HepG2 (cell line): Measurements from ENCODE around the gene LMAN2. TPM values are rescaled to one million over a fixed set of nuclear protein-coding genes. Genes with fewer than 3 reads are reported as not detected.

Experiments used
- ATAC-seq: fragments of 200-7000 bp; cut with Tn5 transposase; 3 replicates; pipeline ENCODE4 v1.9.1; 2020; ENCODE audit warnings: mild to moderate bottlenecking, moderate library complexity
- BruUV-seq: library from RNA; stranded (reverse); fragments of 400-500 nt; replicated peaks from 2 replicates; lab custom pipeline; 2021; lab: Mats Ljungman, UMichigan
- CTCF ChIA-PET: fragments of 300-600 bp; formaldehyde crosslinking; extraction: SDS; loops from one replicate; lab custom pipeline; 2021; ENCODE audit warnings: low total read pairs, inconsistent platforms, low intra/inter-chr PET ratio; lab: Yijun Ruan, JAX
- POLR2A ChIA-PET: fragments of 350-600 bp; sonication (Branson Sonifier 250); formaldehyde crosslinking; loops from one replicate; lab custom pipeline; 2020; ENCODE audit warnings: antibody characterized with exemption, inconsistent platforms; lab: Yijun Ruan, JAX
- DNase-seq: peaks from one replicate; pipeline ENCODE4 v3.0.0-alpha.2; 2015; ENCODE audit warnings: low spot score
- FAIRE-seq: peaks from 3 replicates; lab custom pipeline; 2011; peaks lifted over from hg19 to GRCh38; lab: Jason Lieb, UNC
- H2AFZ ChIP-seq: one replicate; pipeline ENCODE4 v1.6.1; 2011; ENCODE audit warnings: low read length, inconsistent platforms
- H3K27ac ChIP-seq: fragments of 300-600 bp; 3 replicates; pipeline ENCODE4 v1.8.0; 2011; ENCODE audit warnings: mixed run types, mild to moderate bottlenecking, mixed read lengths, low read length, inconsistent platforms; ENCODE audit not compliant: insufficient read depth; ENCODE audit errors: extremely low read length
- H3K27me3 ChIP-seq, 2 experiments: fragments of 200-600 bp in 1 of 2; 2 replicates in 1 of 2; 3 replicates in 1 of 2; pipeline versions ENCODE4 v1.6.0 to v1.8.0; 2011; ENCODE audit warnings: low read length in 2 of 2, mild to moderate bottlenecking in 2 of 2, moderate library complexity in 2 of 2, inconsistent platforms in 1 of 2; ENCODE audit not compliant: insufficient read depth in 2 of 2, control insufficient read depth in 1 of 2
- H3K36me3 ChIP-seq, 2 experiments: fragments of 200-600 bp in 1 of 2; replicated peaks in 1 of 2; 2 replicates in 1 of 2; 3 replicates in 1 of 2; pipeline versions ENCODE4 v1.5.1 to v1.8.0; 2011; ENCODE audit warnings: low read length in 2 of 2, inconsistent platforms in 1 of 2; ENCODE audit not compliant: insufficient read depth in 2 of 2, control insufficient read depth in 1 of 2
- H3K4me1 ChIP-seq: 2 replicates; pipeline ENCODE4 v1.5.1; 2012; ENCODE audit warnings: low read length, inconsistent platforms; ENCODE audit not compliant: insufficient read depth
- H3K4me2 ChIP-seq: 2 replicates; pipeline ENCODE4 v1.6.0; 2011; ENCODE audit warnings: low read depth, low read length, inconsistent platforms
- H3K4me3 ChIP-seq, 3 experiments: fragments of 200-600 bp in 1 of 3; sonication (generic), shearing (Covaris generic) in 1 of 3; replicated peaks in 1 of 3; 2 replicates each; pipeline ENCODE4 v1.5.1; 2011 to 2016; ENCODE audit warnings: low read length in 3 of 3, inconsistent platforms in 2 of 3, low read depth in 2 of 3, mild to moderate bottlenecking in 2 of 3, control low read depth in 1 of 3, mixed read lengths in 1 of 3; ENCODE audit not compliant: insufficient read depth in 1 of 3
- H3K79me2 ChIP-seq: one replicate; pipeline ENCODE4 v1.6.1; 2011; ENCODE audit warnings: low read length, inconsistent platforms; ENCODE audit not compliant: insufficient read depth
- H3K9ac ChIP-seq: 2 replicates; pipeline ENCODE4 v1.6.0; 2011; ENCODE audit warnings: mild to moderate bottlenecking, low read depth, low read length, inconsistent platforms; ENCODE audit not compliant: insufficient read depth
- H3K9me3 ChIP-seq: 2 replicates; pipeline ENCODE4 v1.5.1; 2012; ENCODE audit warnings: mild to moderate bottlenecking, low read length
- H4K20me1 ChIP-seq: 2 replicates; pipeline ENCODE4 v1.6.0; 2011; ENCODE audit warnings: inconsistent platforms, mild to moderate bottlenecking, low read length, moderate library complexity; ENCODE audit not compliant: insufficient read depth
- ARID3A ChIP-seq: IDR thresholded peaks from 2 replicates; pipeline ENCODE4 v1.6.1; 2012; ENCODE audit warnings: low read depth, low read length, improper control_type of control experiment
- CAMTA2 ChIP-seq: sonication (generic); formaldehyde crosslinking; IDR thresholded peaks from 2 replicates; pipeline ENCODE4 v1.4.0; 2020; ENCODE audit warnings: mild to moderate bottlenecking, missing genetic modification reagents, borderline replicate concordance
- KLF11 ChIP-seq: IDR thresholded peaks from 2 replicates; pipeline ENCODE4 v1.6.1; 2016; ENCODE audit warnings: missing compliant biosample characterization
- MEIS1 ChIP-seq: sonication (generic); formaldehyde crosslinking; IDR thresholded peaks from 2 replicates; pipeline ENCODE4 v1.9.0; 2021; ENCODE audit warnings: mild to moderate bottlenecking, missing genetic modification reagents, moderate library complexity, borderline replicate concordance
- POLR2AphosphoS2 ChIP-seq: IDR thresholded peaks from 2 replicates; pipeline ENCODE4 v1.6.1; 2011; ENCODE audit warnings: low read depth, low read length, improper control_type of control experiment
- THAP8 ChIP-seq: sonication (generic); formaldehyde crosslinking; IDR thresholded peaks from 2 replicates; pipeline ENCODE4 v1.5.1; 2020; ENCODE audit warnings: missing genetic modification reagents, mild to moderate bottlenecking, borderline replicate concordance
- ZBTB34 ChIP-seq: sonication (generic); formaldehyde crosslinking; IDR thresholded peaks from 2 replicates; pipeline ENCODE4 v1.8.0; 2022; ENCODE audit warnings: mild to moderate bottlenecking, missing genetic modification reagents
- ZNF276 ChIP-seq: sonication (generic); formaldehyde crosslinking; IDR thresholded peaks from 2 replicates; pipeline ENCODE4 v1.4.0; 2020; ENCODE audit warnings: mild to moderate bottlenecking, low read depth, missing genetic modification reagents
- ZNF282 ChIP-seq: fragments of 450-650 bp; IDR thresholded peaks from 2 replicates; pipeline ENCODE4 v1.6.1; 2018; ENCODE audit not compliant: partially characterized antibody
- ZNF354B ChIP-seq: sonication (generic); formaldehyde crosslinking; IDR thresholded peaks from 2 replicates; pipeline ENCODE4 v1.8.0; 2022; ENCODE audit warnings: mild to moderate bottlenecking, missing genetic modification reagents
- ZNF609 ChIP-seq: sonication (generic); formaldehyde crosslinking; IDR thresholded peaks from 2 replicates; pipeline ENCODE4 v1.4.0; 2020; ENCODE audit warnings: mild to moderate bottlenecking, missing genetic modification reagents, borderline replicate concordance
- ZNF816 ChIP-seq: sonication (generic); formaldehyde crosslinking; IDR thresholded peaks from 2 replicates; pipeline ENCODE4 v1.8.0; 2022; ENCODE audit warnings: missing genetic modification reagents, mild to moderate bottlenecking, borderline replicate concordance
- WGBS: methylation state at CpG from one replicate; pipeline ENCODE4 v1.1.6; 2017; ENCODE audit warnings: low lambda C conversion rate; 5-methylcytosine and 5-hydroxymethylcytosine counted together
- in situ Hi-C: cut with HindIII; loops from 2 replicates; pipeline ENCODE4 v1.10.0; 2017; ENCODE audit warnings: low pct_unique_long_range_greater_than_20kb; ENCODE audit not compliant: extremely low pct_ligation_motif_present
- intact Hi-C: fragments of 100-400 bp; cut with micrococcal nuclease; formaldehyde crosslinking; loops from one replicate; pipeline ENCODE4 v1.10.0; 2022; ENCODE audit not compliant: unreplicated experiment
- polyA plus RNA-seq, 8 experiments: library from polyadenylated mRNA; depleted of rRNA in 3 of 8; stranded (reverse) in 7 of 8; unstranded in 1 of 8; fragments of >200 nt; fragmentation: Illumina TruSeq in 4 of 8; extraction: Trizol in 4 of 8; gene quantifications; 2 replicates each; pipeline versions ENCODE4 v1.2.1 to v1.2.3, GENCODE V29; 2011 to 2016; ENCODE audit warnings: low read depth in 4 of 8, missing spikeins in 1 of 8, mixed read lengths in 1 of 8; ENCODE audit not compliant: insufficient read depth in 1 of 8
- total RNA-seq, 5 experiments: library from RNA; depleted of rRNA; stranded (reverse); fragments of >200 nt; fragmentation: Illumina TruSeq; extraction: Trizol; gene quantifications; 2 replicates each; pipeline ENCODE4 v1.2.3, GENCODE V29; 2016; ENCODE audit warnings: low read depth in 1 of 5

The LMAN2 gene
- total and polyA plus RNA-seq, 2 of the 13 experiments (the other 11 are each of a cell fraction or from before 2014, with no cell fraction given), result 191 to 197 TPM

- Histone ChIP-seq H3K27ac (no peak overlapping the region), H3K9ac (no peak overlapping the region), H3K36me3 (no peaks in the 10 kb centered on the region), H3K9me3 (no peaks in the 10 kb centered on the region)
- in situ Hi-C loops, result no loop called here
- intact Hi-C loops, result loop anchor here (1.0 kb wide), 1 partner anchor 17 kb away; no protein-coding TSS in a partner anchor
- WGBS, result 40% methylated on average over 12 of the region's 12 CpGs
- no peak for DNase-seq
- no TSS peak for BruUV-seq
- TF ChIP-seq ZNF282, result no peak
- no peak for TF ChIP-seq MEIS1 (CRISPR knock-in tag)
- TF ChIP-seq KLF11 (CRISPR knock-in tag), result no peak
- TF ChIP-seq CAMTA2 (CRISPR knock-in tag), result no peak
- no peak for TF ChIP-seq ZNF354B (CRISPR knock-in tag)
- TF ChIP-seq ZNF276 (CRISPR knock-in tag), result no peak
- TF ChIP-seq ZNF816, result no peak
- no peak for TF ChIP-seq ARID3A
- TF ChIP-seq THAP8 (CRISPR knock-in tag), result no peak
- no peak for TF ChIP-seq ZNF609 (CRISPR knock-in tag)
- no peak for TF ChIP-seq POLR2AphosphoS2
- no peak for TF ChIP-seq ZBTB34 (CRISPR knock-in tag)
- TF ChIP-seq, all 625 proteins: peak for 0
- FAIRE-seq (no peak), ATAC-seq (no peak)
- no peak overlapping the region for H3K4me2 ChIP-seq
- no peak overlapping the region for H3K4me3 ChIP-seq
- H3K27me3 ChIP-seq, result peaks cover 1 to 10% of the 10 kb centered on the region in 2 experiments; a peak in 3 of 5 replicates
- H4K20me1 ChIP-seq, result no peaks in the 10 kb centered on the region
- H2AFZ ChIP-seq, result no peak overlapping the region
- POLR2A ChIA-PET, result no interaction called here
- CTCF ChIA-PET, result no interaction called here
- peaks cover 4% of the 10 kb centered on the region; the same call in 1 of the 2 replicates for H3K4me1 ChIP-seq
- H3K79me2 ChIP-seq, result no peaks in the 10 kb centered on the region
These were observed 60.5 kb downstream of the LMAN2 start for GRCh38 chr5:177290816-177291596.
